HepG2 (cell line): ENCODE measurements around the gene SETD1A. TPM values are rescaled to one million over a fixed set of nuclear protein-coding genes. Genes with fewer than 3 reads are reported as not detected.

Experiments
- CCDC6 ChIP-seq: sonication (generic); formaldehyde crosslinking; IDR thresholded peaks from 2 replicates; pipeline ENCODE4 v1.8.1; 2022; ENCODE audit warnings: mild to moderate bottlenecking, missing genetic modification reagents, moderate library complexity
- HOXA5 ChIP-seq: sonication (generic); formaldehyde crosslinking; IDR thresholded peaks from 2 replicates; pipeline ENCODE4 v1.4.0; 2020; ENCODE audit warnings: missing genetic modification reagents
- KMT2B ChIP-seq: IDR thresholded peaks from 2 replicates; pipeline ENCODE4 v1.6.1; 2016; ENCODE audit warnings: missing genetic modification reagents, missing compliant biosample characterization
- MTA3 ChIP-seq: sonication (generic); formaldehyde crosslinking; IDR thresholded peaks from 2 replicates; pipeline ENCODE4 v1.4.0; 2020; ENCODE audit warnings: missing genetic modification reagents
- PCBP2 ChIP-seq: fragments of 200-400 bp; formaldehyde crosslinking; optimal IDR thresholded peaks from 2 replicates; pipeline ENCODE3; 2018; ENCODE audit warnings: low read length, low read depth; ENCODE audit not compliant: poor library complexity, severe bottlenecking
- STAT5B ChIP-seq: sonication (generic); formaldehyde crosslinking; IDR thresholded peaks from 2 replicates; pipeline ENCODE4 v1.4.0; 2020; ENCODE audit warnings: missing genetic modification reagents
- ZIK1 ChIP-seq: sonication (generic); formaldehyde crosslinking; IDR thresholded peaks from 2 replicates; pipeline ENCODE4 v1.5.0; 2020; ENCODE audit warnings: mild to moderate bottlenecking, low read depth, missing genetic modification reagents, borderline replicate concordance
- ZMYM2 ChIP-seq: sonication (generic); formaldehyde crosslinking; IDR thresholded peaks from 2 replicates; pipeline ENCODE4 v1.8.0; 2022; ENCODE audit warnings: mild to moderate bottlenecking, missing genetic modification reagents
- polyA plus RNA-seq, 8 experiments: library from polyadenylated mRNA; depleted of rRNA in 3 of 8; stranded (reverse) in 7 of 8; unstranded in 1 of 8; fragments of >200 nt; fragmentation: Illumina TruSeq in 4 of 8; extraction: Trizol in 4 of 8; gene quantifications; 2 replicates each; pipeline versions ENCODE4 v1.2.1 to v1.2.3, GENCODE V29; 2011 to 2016; ENCODE audit warnings: low read depth in 4 of 8, missing spikeins in 1 of 8, mixed read lengths in 1 of 8; ENCODE audit not compliant: insufficient read depth in 1 of 8
- total RNA-seq, 5 experiments: library from RNA; depleted of rRNA; stranded (reverse); fragments of >200 nt; fragmentation: Illumina TruSeq; extraction: Trizol; gene quantifications; 2 replicates each; pipeline ENCODE4 v1.2.3, GENCODE V29; 2016; ENCODE audit warnings: low read depth in 1 of 5
- TF ChIP-seq, protein P1 (sequence below): IDR thresholded peaks from 2 replicates; pipeline ENCODE4 v1.6.1; 2016; ENCODE audit warnings: low read depth, missing genetic modification reagents, missing compliant biosample characterization
- TF ChIP-seq, protein P2 (sequence below): sonication (generic); formaldehyde crosslinking; IDR thresholded peaks from 2 replicates; pipeline ENCODE4 v1.4.0; 2020; ENCODE audit warnings: missing genetic modification reagents
- TF ChIP-seq, protein P3 (sequence below): sonication (generic); formaldehyde crosslinking; IDR thresholded peaks from 2 replicates; pipeline ENCODE4 v1.5.0; 2020; ENCODE audit warnings: mild to moderate bottlenecking, missing genetic modification reagents

SETD1A gene
- total and polyA plus RNA-seq, 2 of the 13 experiments (the other 11 are each of a cell fraction or from before 2014, with no cell fraction given), result 3.8 to 5.6 TPM

DNA sequence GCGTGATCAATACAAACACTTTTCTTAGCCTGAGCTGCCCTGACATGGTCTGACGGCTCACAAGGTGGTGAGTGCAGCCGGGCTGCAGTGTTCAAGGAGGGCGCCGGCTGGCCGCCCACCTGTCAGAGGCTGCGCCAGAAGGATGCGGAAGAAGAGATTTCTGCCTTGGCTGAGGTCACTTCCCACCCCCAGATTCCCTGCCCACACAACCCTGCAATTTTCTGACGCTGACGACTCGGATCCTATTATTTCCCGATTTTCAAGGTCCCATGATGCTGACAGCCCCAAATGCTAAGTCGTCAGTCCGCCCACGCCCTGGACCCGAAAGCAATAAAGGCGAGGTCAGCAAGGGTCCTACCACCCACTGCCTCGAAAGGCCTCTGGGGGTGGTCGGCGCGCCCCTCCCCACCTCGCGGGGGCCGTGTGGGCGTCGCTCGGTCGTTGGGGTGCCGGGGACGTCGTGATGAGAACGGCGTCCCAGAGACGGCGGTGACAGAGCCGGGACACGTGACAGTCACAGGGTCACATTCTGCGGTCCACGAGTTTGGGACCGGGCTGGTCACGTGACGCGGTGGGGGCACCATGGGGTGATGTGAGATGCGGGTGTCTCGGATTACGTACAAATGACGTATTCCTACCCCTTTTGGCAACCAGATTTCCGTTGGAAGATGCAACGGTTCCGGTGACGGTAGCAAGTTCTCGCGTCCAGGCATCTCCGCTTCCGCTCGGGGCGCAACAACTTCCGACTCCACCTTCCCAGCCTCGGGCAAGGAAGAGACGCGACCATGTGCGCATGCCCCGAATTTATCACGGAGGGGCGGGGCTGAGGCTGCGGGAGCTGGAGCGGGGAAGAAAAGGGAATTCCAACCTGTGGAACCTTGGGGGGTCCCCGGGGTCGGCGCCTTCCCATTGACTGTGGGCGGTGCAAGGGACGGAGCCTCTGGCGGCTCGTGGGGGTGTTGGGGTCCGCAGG is 75.5 kb downstream of the SETD1A start, which contains the start of gene STX4 (continued):
- TF ChIP-seq, protein P1, sequence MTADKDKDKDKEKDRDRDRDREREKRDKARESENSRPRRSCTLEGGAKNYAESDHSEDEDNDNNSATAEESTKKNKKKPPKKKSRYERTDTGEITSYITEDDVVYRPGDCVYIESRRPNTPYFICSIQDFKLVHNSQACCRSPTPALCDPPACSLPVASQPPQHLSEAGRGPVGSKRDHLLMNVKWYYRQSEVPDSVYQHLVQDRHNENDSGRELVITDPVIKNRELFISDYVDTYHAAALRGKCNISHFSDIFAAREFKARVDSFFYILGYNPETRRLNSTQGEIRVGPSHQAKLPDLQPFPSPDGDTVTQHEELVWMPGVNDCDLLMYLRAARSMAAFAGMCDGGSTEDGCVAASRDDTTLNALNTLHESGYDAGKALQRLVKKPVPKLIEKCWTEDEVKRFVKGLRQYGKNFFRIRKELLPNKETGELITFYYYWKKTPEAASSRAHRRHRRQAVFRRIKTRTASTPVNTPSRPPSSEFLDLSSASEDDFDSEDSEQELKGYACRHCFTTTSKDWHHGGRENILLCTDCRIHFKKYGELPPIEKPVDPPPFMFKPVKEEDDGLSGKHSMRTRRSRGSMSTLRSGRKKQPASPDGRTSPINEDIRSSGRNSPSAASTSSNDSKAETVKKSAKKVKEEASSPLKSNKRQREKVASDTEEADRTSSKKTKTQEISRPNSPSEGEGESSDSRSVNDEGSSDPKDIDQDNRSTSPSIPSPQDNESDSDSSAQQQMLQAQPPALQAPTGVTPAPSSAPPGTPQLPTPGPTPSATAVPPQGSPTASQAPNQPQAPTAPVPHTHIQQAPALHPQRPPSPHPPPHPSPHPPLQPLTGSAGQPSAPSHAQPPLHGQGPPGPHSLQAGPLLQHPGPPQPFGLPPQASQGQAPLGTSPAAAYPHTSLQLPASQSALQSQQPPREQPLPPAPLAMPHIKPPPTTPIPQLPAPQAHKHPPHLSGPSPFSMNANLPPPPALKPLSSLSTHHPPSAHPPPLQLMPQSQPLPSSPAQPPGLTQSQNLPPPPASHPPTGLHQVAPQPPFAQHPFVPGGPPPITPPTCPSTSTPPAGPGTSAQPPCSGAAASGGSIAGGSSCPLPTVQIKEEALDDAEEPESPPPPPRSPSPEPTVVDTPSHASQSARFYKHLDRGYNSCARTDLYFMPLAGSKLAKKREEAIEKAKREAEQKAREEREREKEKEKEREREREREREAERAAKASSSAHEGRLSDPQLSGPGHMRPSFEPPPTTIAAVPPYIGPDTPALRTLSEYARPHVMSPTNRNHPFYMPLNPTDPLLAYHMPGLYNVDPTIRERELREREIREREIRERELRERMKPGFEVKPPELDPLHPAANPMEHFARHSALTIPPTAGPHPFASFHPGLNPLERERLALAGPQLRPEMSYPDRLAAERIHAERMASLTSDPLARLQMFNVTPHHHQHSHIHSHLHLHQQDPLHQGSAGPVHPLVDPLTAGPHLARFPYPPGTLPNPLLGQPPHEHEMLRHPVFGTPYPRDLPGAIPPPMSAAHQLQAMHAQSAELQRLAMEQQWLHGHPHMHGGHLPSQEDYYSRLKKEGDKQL (CRISPR knock-in tag), result no peak
- peak; percentile 51 for TF ChIP-seq CCDC6 (CRISPR knock-in tag)
- TF ChIP-seq PCBP2, result no peak
- 0 out of 2 replicates have a peak, but pooled peaks have one; percentile 66 for TF ChIP-seq MTA3
- peak; percentile 98 for TF ChIP-seq ZMYM2 (CRISPR knock-in tag)
- peak; percentile 49; the same call in 1 of the 2 replicates for TF ChIP-seq HOXA5 (CRISPR knock-in tag)
- TF ChIP-seq ZIK1 (CRISPR knock-in tag), result peak; percentile 67; the same call in 1 of the 2 replicates
- 0 out of 2 replicates have a peak, but pooled peaks have one; percentile 8 for TF ChIP-seq STAT5B (CRISPR knock-in tag)
- TF ChIP-seq, protein P2, sequence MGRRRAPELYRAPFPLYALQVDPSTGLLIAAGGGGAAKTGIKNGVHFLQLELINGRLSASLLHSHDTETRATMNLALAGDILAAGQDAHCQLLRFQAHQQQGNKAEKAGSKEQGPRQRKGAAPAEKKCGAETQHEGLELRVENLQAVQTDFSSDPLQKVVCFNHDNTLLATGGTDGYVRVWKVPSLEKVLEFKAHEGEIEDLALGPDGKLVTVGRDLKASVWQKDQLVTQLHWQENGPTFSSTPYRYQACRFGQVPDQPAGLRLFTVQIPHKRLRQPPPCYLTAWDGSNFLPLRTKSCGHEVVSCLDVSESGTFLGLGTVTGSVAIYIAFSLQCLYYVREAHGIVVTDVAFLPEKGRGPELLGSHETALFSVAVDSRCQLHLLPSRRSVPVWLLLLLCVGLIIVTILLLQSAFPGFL (CRISPR knock-in tag), result no peak
- TF ChIP-seq, protein P3, sequence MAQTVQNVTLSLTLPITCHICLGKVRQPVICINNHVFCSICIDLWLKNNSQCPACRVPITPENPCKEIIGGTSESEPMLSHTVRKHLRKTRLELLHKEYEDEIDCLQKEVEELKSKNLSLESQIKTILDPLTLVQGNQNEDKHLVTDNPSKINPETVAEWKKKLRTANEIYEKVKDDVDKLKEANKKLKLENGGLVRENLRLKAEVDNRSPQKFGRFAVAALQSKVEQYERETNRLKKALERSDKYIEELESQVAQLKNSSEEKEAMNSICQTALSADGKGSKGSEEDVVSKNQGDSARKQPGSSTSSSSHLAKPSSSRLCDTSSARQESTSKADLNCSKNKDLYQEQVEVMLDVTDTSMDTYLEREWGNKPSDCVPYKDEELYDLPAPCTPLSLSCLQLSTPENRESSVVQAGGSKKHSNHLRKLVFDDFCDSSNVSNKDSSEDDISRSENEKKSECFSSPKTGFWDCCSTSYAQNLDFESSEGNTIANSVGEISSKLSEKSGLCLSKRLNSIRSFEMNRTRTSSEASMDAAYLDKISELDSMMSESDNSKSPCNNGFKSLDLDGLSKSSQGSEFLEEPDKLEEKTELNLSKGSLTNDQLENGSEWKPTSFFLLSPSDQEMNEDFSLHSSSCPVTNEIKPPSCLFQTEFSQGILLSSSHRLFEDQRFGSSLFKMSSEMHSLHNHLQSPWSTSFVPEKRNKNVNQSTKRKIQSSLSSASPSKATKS (CRISPR knock-in tag), result no peak; the same call in 1 of the 2 replicates
- peak; percentile 88 for TF ChIP-seq KMT2B (CRISPR knock-in tag)
